NCI-H146 (cell line): ENCODE data around the gene CFAP299.
"Not testable (repeated sequence)": the region's sequence is repeated elsewhere in the genome, so short reads cannot be mapped to it uniquely, and the experiment has no call there.

ENCODE experiments used
- DNase-seq: peaks from one replicate; lab custom pipeline; 2025; lab: John Stamatoyannopoulos, UW

Gene CFAP299

DNA sequence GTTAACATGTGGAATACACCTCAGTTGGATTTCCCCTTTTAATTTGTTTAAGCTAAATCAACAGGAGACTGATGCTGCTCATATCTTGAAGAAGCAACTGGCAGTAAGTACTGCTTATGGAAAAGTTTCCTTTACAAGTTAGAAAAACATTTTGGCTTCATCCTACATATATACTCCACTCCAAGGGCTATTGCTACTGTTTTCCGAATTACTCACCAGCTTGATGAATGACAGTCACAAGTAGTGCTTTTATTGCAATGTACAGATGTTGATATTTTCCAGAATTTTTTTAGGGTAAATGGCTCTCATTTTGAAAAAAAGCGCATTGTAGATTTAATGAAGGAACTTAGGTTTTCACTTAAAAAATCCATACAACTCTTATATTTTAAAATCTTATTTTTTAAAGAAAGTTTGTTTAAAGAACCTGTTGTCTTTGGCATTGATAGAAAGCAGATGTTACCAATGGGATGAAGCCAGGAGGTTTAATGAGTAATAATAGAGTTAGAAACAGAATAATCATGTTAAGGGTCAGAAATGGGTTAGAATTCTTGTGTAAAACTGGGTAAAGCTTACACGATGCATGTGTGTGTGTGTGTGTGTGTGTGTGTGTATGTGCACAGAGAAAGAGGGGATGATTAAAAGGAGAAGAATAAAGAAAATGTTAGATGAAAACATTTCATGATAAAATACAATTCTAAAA lies 272.9 kb downstream of the CFAP299 start:
- no peak for DNase-seq

GRCh38 chr4:80610199-80610598 lies 274.7 kb downstream of the CFAP299 start:
- no peak for DNase-seq

DNA sequence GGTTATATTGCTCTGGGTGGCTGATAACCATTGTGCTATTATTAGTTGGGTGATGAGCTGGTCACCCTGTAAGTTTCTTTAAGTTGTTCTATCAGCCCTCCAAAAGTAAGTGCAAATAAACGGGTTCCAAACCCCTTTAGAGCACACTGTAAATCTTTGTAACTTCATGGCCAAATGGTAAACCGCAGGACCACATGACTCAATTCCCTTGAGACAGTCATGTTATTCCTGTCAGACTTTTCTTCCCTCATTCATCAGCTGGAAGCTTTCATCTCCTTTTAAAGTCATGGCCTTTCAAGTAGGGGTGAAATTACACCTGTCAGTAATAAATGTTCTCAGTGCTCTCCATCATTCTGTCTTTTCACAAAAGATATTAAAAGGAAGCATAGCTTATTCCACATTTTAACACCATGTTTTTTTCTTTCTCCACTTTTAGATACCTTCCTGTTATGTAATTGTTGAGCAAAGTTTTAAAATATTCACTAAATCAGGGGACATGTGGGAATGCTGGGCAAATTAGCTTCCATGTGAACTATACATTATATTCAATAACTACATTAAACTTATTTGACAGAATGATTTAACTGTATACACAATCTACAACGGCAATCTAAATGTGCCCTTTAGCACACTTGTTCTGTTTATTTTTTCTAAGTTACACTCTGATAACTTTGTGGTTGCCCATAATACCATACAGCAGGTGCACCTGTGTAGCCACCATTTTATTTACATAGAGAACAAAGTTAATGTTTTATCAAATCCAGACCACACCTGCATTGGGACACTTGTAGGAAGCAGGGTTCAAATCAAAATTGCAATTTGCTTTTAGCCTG lies 275.5 kb downstream of the CFAP299 start:
- peak; percentile 57 for DNase-seq

DNA sequence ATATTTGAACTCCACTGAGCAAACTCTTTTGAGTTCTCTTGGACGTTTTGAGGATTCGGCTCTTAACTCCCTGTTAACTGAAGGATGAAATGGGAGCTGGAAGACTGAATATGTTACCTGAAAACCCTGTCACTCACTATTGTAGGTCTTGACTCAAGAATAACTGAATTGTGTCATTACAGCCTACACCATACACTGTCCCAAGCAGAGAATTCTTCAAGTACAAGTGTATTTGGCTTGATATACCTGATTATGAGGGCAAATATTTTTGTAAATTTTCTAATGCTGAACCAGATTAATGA lies 276.1 kb downstream of the CFAP299 start:
- DNase-seq = no peak

DNA sequence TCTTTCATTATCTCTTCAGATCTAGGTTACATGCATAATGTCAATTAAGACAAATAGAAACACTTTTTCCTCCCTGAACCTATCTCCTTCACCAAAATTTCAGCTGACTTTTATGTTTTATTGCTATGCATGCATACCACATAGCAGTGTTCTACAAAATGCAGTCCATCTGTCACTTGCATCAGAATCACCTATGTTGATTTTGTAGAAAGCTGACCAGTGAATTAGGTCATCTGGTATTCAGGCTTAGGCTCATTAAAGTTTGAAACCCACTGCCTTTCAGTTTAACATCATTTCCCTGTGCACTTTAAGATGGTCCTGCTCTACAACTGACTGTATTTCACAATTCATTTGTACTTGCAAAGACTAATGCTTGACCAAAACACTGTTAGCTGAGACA lies 277.9 kb downstream of the CFAP299 start:
- DNase-seq = no peak

GRCh38 chr4:80614319-80614718 lies 278.8 kb downstream of the CFAP299 start:
- no peak for DNase-seq

DNA sequence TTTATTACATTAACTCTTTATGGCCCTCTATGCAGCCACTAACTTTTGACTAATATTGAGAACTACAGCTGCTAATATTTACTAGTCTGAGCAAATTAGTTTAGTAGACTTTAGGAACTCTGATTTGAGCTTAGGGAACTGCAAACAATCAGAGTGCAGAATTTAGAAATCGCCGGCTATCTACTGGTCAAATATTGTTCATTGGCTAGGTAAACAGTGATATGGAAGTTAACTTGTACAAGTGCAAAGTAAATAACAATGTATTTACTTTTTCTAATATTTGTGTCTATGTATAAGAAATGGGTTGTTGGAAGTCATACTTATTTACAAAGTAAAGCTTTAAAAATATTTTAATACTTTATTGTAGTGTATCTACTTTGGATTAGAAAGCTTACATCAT lies 279.6 kb downstream of the CFAP299 start:
- peak; percentile 5 for DNase-seq

DNA sequence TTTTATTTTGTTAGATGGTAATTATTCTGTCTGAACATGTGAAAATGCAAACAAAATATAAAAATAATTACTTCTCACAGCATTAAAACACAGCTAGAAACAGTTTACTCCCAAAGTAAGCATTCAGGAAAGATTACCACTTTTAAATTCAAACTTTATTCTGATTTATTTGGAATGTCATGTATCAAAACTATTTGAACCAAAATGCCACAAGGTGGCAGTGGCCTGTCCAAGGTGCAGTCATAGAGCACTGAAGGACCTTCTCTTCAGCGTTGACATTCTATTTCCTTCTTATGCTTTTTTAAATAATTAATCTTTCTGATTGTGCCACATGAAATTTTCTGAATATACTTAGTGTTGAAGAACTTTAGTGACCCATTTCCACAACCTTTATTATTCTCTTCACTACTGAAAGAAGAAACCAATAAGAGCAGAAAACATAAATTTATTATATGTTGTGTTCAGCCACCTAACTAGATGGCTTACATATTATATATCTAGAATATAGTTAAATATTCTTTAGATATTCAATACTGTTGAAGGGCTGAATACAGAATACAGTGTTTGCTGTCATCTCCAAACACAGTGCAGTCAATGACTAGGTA lies 283.6 kb downstream of the CFAP299 start:
- DNase-seq = no peak

GRCh38 chr4:80631861-80632260 lies 296.3 kb downstream of the CFAP299 start:
- DNase-seq = no peak

DNA sequence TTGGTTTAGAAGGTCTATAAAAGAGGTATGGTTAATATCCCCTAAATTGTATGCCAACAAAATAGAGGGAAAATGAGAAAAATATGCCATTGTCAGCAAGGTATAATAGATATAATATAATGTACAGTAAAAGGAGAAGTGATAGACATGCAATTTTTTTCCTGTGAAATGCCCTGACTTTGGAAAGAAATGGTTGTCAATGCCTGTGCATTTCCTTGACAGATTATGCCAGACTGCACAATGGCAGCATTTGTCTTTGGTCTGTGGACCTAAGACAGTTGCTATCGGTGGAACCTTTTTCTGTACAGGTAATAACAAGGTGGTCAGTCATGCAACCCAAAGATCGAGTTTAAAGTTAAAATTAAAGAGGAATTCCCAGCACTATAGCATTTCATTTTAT lies 301.7 kb downstream of the CFAP299 start:
- DNase-seq = no peak

DNA sequence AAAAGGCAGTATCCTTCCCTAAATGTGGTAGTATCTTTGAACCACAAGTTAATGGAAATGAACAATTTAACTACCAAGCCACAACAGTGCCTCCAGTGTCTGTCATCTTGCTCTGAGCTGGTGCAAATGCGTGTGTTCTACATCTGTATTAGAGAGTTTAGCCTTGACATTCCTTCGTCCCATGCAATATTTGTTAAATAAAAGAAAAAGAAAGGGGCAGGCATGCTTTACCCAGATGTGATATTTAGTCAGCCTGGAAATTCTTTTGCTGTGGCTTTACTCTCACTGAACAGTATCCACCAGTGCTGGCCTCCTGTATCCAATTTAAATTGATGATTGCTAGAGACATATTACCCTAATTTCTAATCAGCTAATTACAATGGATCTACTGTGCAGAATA lies 310.5 kb downstream of the CFAP299 start:
- DNase-seq = no peak

DNA sequence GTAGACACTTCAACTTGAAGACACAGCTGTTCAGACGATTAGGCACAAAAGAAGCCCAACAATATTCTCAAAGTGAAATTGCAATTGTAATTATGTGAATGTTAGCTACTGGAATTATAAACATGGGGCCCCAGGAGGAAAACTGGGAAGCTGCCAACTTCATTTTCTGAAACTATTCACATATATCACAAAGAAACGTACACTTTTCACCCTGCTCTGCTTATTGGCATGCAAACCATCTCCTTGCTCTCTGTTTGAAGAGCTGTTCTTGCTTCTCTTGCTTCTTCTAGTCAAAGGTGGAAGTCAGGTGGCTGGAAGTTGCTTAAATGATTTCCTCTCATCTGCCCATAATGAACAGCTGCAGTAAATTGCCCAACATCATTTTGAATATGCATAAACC lies 320.1 kb downstream of the CFAP299 start:
- no peak for DNase-seq

- DNase-seq = not testable (repeated sequence)
Observed at GRCh38 chr4:80670118-80670517, 334.6 kb downstream of the CFAP299 start.

DNA sequence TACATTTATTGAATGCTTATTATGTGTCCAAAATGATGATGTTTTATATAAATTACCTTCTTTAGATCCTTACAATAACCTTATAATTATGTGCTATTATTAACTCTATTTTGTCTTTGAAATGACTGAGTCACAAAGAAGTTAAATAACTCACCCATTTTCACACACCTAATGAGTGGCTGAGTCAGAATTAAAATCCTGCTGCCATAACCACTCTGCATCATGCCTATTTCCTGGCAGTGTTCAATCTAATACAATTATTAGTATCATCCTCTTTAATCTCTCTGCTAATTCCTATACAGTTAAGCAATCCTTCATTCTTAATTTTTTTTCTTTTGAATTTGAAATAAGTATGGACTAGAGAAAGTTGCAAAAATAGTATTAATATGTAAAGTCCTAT lies 342.9 kb downstream of the CFAP299 start:
- no peak for DNase-seq

- DNase-seq = no peak
Observed at GRCh38 chr4:80680934-80681333, 345.4 kb downstream of the CFAP299 start.

DNA sequence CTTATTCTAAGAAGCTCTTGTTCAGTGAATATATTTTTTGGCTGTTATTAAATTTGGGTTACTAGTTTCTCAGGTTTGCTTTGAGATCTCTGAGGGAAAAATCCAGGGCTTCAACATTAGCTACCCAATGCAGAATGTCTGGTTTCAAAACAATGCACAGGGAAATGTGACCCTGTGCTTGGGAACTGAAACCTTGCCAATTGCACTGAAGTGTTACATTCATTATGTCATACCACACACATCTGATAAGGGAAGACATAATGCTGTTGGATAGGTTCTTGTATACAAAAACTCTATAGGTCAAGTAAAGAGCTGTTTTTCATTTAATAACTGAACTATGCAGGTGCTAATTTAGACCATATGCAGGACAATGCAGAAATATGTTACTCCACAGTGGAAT lies 349.7 kb downstream of the CFAP299 start:
- no peak for DNase-seq

- not testable (repeated sequence) for DNase-seq
Observed at GRCh38 chr4:80687736-80688135, 352.2 kb downstream of the CFAP299 start.

DNA sequence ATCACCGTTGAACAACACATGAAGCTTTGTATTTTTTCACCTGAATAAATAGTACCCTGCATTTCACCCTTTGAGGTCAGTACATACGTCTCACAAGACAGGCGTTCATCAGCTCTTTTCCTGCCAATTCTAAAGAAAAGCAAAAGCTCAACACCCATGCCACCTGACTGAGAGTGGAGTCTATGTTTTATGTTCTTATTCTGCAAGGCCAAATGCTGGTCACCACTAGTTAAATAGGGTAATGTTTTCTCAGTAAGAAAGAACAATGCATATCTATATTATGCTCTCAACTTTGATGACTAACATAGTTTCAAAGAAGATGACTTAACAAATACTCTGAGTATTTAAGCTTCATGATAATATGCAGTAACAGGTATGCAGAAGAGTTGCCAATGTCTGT lies 358.6 kb downstream of the CFAP299 start:
- DNase-seq = peak; percentile 22

DNA sequence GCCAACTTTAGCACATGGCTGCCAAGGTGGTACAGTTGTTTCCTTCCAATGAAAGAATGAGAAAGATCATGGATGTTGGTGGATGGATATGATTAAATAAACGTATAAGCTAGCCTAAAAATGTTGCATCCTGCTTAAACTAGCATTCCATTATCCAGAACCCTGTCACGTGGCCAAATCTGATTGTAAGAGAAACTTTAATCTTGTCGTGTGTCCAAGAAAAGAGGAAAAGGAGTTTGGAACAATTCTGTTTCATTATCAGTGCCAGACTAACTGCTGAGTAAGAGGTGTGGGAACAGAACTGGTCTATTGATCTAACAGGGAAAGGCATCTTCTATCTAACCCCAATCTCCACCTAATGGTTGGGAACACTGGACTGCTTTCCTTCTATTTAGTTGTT lies 369.8 kb downstream of the CFAP299 start:
- DNase-seq = no peak

- DNase-seq = no peak
Observed at GRCh38 chr4:80709082-80709869, 373.7 kb downstream of the CFAP299 start.

DNA sequence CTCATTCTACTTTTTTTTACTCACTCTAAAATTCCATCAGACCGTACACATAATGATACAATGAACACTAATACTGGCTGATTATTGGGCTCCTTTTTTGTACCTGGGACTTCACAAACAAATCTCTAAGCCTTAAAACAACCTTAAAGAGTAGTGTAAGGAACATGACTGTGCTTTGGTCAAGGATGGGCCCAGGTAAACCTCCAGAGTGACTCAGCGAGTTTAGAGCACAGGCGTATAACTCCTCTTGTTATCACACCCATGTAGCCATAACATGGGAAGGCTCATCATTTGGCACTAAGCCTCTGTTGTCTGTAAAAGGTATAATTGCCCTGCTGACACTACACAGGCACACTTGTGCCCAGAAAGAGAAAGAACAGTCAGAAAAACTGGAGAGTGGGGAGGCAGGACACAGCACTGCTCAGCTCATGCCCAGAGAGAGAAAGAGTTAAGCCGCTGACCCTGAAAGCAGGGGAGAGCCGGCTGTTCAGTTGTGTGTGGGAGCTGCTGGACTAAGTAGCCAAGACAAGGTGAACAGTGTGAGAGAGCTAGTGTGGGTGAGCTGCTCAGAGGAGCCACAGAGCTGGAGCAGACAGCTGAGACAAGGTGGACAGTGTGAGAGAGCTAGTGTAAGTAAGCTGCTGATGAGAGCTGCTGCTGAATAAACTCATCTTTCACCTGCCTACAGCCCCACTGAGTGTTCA lies 375.4 kb downstream of the CFAP299 start:
- DNase-seq = no peak

DNA sequence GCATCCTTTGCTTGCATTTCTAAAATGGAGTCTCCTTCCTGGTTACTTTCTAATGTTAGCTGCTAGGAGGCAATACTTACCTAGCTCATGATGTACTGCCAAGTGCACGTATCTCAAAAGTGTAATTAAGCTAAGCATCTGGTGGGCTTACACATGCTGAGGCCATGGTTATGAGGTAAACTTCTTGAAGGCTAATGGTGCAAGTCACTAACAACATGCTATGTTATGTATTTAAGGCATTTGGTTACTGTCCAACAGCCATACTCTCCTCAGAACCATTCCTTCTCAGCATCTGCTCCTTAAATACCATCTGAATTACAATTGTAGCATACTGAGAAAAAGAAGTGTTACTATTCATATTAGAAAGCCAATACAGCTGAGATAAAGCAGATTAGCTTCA lies 376.4 kb downstream of the CFAP299 start:
- no peak for DNase-seq
